ENCODE results near the gene LMF1. TPM values are rescaled to one million over a fixed set of nuclear protein-coding genes. Genes with fewer than 3 reads are reported as not detected.

LMF1 gene
- 10 to 100 TPM; 86.1 to 87.5 TPM for total RNA-seq

DNA sequence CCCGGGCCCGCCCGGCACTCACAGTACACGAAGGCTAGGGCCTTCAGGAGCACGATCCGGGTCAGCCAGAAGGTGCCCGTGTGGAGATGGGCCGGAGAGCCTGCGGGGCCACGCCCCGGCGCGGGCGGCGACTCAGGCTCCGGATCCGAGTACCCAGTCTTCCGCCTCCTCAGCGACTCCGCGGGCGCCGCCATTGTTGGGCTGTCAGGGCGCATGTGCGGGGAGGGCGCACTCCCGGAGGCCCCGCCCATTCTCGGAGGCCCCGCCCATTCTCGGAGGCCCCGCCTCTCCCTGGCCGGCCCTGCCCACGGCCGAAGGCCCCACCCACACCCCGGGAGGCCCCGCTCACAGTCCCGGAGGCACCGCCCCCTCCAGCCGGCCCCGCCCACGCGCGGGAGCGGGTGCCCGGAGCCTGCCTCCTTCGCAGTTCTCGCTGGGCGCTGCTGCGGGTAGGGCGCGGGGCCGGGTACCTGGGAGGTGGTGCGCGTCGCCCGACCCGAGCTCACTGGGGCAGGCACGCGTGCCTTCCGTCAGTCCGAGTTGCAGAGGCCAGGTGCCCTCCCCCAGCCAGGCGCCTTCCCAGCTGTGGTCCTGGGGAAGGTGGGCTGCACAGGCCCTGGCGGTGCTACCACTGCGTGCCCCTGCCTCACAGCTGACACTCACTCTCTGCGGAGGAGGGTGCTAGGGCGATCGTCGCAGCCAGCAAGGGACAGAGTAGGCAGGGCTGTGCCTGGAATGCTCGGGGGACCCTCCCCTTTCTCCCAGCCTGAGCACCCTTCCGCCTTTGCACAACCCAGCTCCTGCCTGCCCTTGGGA lies at the start of gene LMF1:
LMF1 (minus strand) TSS at position 219 of the 816 bp plus-strand sequence; CDS start at position 215, 4 bp downstream.
- WGBS, result 14% methylated on average over 41 of the region's 71 CpGs
- TF ChIP-seq, protein P1, sequence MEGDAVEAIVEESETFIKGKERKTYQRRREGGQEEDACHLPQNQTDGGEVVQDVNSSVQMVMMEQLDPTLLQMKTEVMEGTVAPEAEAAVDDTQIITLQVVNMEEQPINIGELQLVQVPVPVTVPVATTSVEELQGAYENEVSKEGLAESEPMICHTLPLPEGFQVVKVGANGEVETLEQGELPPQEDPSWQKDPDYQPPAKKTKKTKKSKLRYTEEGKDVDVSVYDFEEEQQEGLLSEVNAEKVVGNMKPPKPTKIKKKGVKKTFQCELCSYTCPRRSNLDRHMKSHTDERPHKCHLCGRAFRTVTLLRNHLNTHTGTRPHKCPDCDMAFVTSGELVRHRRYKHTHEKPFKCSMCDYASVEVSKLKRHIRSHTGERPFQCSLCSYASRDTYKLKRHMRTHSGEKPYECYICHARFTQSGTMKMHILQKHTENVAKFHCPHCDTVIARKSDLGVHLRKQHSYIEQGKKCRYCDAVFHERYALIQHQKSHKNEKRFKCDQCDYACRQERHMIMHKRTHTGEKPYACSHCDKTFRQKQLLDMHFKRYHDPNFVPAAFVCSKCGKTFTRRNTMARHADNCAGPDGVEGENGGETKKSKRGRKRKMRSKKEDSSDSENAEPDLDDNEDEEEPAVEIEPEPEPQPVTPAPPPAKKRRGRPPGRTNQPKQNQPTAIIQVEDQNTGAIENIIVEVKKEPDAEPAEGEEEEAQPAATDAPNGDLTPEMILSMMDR (IDR thresholded peaks at IDR 0.05), result peak in 1 of 4 experiments; percentile 7
- peak; percentile 89 for TF ChIP-seq POLR2AphosphoS5 (IDR thresholded peaks at IDR 0.05)
- TF ChIP-seq POLR2A (IDR thresholded peaks at IDR 0.05), result peak; percentile 74
- intact Hi-C loops (cut with DNase I), result no loop called here
- peak; percentile 93 for DNase-seq (ENCODE audit: low spot score)
- Histone ChIP-seq H3K4me3 (peak within 1 kb of the TSS; percentile 68 to 82), H3K27ac (peak within 1 kb of the TSS; percentile 72 to 77), H3K9me3 (no peaks in the 10 kb centered on the region), H3K4me1 (replicated peaks) (peaks cover 13% of the 10 kb centered on the region), H3K27me3 (replicated peaks; ENCODE audit: insufficient read depth) (no peaks in the 10 kb centered on the region), H3K36me3 (no peaks in the 10 kb centered on the region)

DNA sequence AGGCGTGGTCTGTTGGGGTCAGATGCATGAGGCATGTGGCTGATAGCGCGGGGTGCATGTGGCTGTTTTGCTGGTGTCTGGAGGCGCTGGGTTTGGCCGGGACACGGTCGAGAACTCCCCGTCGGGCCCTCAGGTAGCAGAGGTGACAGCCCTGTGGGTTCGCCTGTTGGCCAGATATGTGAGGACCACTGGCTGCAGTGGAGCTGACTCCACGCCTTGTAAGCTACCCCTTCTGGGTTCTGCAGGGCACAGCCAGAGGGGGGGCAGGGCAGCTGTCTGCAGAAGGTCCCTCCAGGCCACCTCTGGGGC lies 49.3 kb upstream of the LMF1 start:
- DNase-seq (ENCODE audit: low spot score), result no peak
- Histone ChIP-seq H3K4me3 (no peak overlapping the region), H3K4me1 (replicated peaks) (peaks cover 5% of the 10 kb centered on the region), H3K27ac (no peak overlapping the region), H3K36me3 (no peaks in the 10 kb centered on the region), H3K9me3 (no peaks in the 10 kb centered on the region), H3K27me3 (replicated peaks; ENCODE audit: insufficient read depth) (peaks cover 22% of the 10 kb centered on the region)
- TF ChIP-seq POLR2A (IDR thresholded peaks at IDR 0.05), result no peak
- TF ChIP-seq POLR2AphosphoS5 (IDR thresholded peaks at IDR 0.05), result no peak
- TF ChIP-seq, protein P1 (IDR thresholded peaks at IDR 0.05), result no peak
- intact Hi-C loops (cut with DNase I), result no loop called here
- 94% methylated on average over 11 of the region's 11 CpGs for WGBS

DNA sequence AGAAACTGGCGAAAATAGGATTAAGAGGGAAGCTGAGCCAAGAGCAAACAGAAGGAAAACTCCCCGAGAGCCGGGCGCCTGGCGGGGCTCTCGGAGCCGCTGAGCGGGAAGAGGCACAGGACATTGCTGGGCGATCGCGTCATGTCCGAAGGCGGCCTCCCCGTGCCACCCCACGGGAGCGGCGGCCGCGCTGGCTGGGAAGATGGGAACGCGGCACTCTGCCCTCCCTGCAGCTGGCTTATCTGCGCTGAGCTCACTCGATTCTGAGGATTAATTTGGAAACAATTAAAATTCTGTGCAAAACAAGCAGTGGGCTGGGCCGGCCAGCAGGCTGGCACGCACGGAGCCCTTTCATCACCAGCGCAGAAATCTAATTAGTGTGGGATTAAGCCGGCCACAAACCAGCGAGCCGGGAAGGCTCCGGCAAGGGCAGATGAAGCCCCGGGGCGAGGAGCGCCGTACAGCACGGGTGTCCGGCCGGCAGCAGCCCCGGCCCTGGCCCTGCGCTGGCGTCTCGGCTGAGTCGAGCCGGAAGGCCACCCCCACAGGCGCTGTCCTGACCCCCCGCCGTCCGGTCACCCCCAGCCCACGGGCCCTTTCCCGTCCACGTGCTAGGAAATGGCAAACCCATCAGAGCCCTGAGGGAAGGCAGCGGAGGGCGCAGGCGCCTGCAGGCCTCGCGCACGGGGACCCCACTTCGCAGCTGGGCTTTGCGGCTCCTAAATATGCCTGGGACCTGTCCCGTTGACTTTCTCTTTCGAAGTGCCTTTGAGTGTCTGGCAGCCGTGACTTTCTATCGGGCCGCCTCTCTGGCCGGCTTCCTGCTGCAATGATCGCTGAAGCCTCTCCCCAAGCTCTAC lies 48.7 kb upstream of the LMF1 start:
- Histone ChIP-seq H3K4me3 (peak overlapping the region in 1 of 2 donors; percentile 10), H3K4me1 (replicated peaks) (peaks cover 5% of the 10 kb centered on the region), H3K27me3 (replicated peaks; ENCODE audit: insufficient read depth) (peaks cover 22% of the 10 kb centered on the region), H3K27ac (no peak overlapping the region), H3K36me3 (no peaks in the 10 kb centered on the region), H3K9me3 (no peaks in the 10 kb centered on the region)
- WGBS, result 47% methylated on average over 59 of the region's 66 CpGs
- intact Hi-C loops (cut with DNase I), result no loop called here
- TF ChIP-seq POLR2AphosphoS5 (IDR thresholded peaks at IDR 0.05) (no peak), POLR2A (IDR thresholded peaks at IDR 0.05) (no peak)
- TF ChIP-seq, protein P1 (IDR thresholded peaks at IDR 0.05), result no peak
- no peak for DNase-seq (ENCODE audit: low spot score)

- WGBS, result 78% methylated on average over 15 of the region's 15 CpGs
- TF ChIP-seq POLR2A (IDR thresholded peaks at IDR 0.05) (no peak), POLR2AphosphoS5 (IDR thresholded peaks at IDR 0.05) (no peak)
- TF ChIP-seq, protein P1 (IDR thresholded peaks at IDR 0.05), result no peak
- peaks cover 5% of the 10 kb centered on the region for H3K4me1 ChIP-seq (replicated peaks)
- H3K27ac ChIP-seq, result no peak overlapping the region
- no peak overlapping the region for H3K4me3 ChIP-seq
- H3K36me3 ChIP-seq, result no peaks in the 10 kb centered on the region
- peaks cover 22% of the 10 kb centered on the region for H3K27me3 ChIP-seq (replicated peaks; ENCODE audit: insufficient read depth)
- DNase-seq (ENCODE audit: low spot score), result no peak
- no peaks in the 10 kb centered on the region for H3K9me3 ChIP-seq
- intact Hi-C loops (cut with DNase I), result no loop called here
Measured at GRCh38 chr16:1018447-1019198, 47.8 kb upstream of the LMF1 start.

Data from prostate gland (tissue), 2 donors.